Measurements from ENCODE around the gene SLC37A1. TPM values are rescaled to one million over a fixed set of nuclear protein-coding genes. Genes with fewer than 3 reads are reported as not detected.

The SLC37A1 gene
- total RNA-seq, 1 experiment from 2014 or later: not detected

DNA sequence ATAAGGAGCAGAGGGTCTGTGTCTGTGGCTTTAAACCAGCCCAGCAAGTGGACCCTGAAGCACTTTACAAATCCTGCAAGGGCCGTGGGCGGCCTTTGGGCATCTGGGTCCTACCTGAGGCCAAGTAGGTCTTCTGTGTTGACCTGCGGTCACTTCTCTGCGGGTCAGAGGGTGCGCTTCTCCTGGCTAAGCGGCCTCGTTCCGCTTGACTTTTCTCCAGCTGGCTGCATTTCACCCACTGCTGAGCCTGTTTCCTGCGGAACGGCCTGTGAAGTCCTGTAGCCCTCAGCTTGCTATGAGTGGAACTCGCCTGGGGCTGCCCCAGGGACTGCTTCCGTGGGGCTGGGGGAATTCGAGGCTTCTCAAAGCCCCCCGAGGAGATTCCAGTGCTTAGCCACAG is 43.3 kb downstream of the SLC37A1 start:
- no peak for DNase-seq
- no peak overlapping the region for H3K27ac ChIP-seq
- H3K27me3 ChIP-seq: no peaks in the 10 kb centered on the region
- no peak overlapping the region for H3K4me3 ChIP-seq
- no peaks in the 10 kb centered on the region for H3K36me3 ChIP-seq
- H3K4me1 ChIP-seq: no peaks in the 10 kb centered on the region
- no peaks in the 10 kb centered on the region for H3K9me3 ChIP-seq (replicated peaks)

DNA sequence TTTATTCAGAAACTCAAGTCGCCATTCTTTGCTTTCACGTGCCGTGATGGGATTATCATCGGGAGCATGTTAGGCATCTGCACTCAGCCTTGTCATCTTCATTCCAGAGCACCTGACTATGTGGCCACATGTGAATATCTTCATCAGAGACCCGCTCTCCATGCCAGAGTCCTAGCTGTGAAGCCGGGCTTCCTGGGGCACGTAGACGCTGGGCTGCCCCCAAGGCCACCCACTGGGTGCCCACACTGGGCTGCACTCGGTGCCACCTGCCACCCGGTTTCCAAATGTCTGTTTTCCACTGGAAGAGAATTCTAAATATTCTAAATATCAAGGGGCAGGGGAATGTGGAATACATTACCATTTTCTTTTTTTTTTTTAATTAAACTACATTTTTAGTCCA is 43.8 kb downstream of the SLC37A1 start:
- Histone ChIP-seq H3K9me3 (replicated peaks) (no peaks in the 10 kb centered on the region), H3K27me3 (no peaks in the 10 kb centered on the region), H3K36me3 (no peaks in the 10 kb centered on the region), H3K4me1 (no peaks in the 10 kb centered on the region), H3K27ac (no peak overlapping the region), H3K4me3 (no peak overlapping the region)
- no peak for DNase-seq

DNA sequence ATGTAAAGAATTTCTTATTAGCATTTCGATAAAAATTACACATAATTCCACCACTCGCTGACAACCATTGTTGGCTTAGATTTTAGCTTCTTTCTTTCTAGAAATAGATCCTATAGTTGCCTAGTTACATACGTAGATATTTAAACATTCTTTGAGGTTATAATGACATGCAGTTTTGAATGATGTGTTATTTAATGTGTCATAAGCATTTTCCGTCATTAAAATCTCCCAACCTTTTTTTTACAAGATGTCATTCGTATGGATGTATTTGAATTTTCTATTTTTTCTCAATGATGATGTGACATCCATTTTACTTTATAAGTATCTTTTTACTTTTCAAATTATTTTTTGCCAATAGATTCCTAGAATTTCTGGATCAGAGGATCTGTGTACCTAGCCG is 44.7 kb downstream of the SLC37A1 start:
- H3K4me3 ChIP-seq: no peak overlapping the region

DNA sequence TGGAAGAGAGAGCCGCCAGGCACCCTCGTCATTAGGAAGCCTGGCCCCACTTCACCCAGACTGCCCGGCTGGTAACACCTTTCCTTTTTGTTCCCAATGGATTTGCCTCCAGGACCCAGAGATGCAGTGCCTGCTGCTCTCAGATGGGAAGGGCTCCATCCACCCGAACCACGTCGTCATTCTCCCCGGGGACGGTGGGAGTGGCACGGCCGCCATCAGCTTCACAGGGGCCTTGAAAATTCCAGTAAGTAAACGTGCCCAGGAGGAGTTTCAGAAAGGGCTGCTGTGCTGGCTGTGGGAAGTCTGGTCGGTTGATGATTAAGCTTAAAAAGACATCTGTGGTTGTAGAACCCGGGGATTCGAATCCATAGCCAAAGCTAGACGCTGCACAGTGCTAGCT is 45.2 kb downstream of the SLC37A1 start:
- H3K4me3 ChIP-seq: no peak overlapping the region
- no peaks in the 10 kb centered on the region for H3K9me3 ChIP-seq (replicated peaks)
- no peak overlapping the region for H3K27ac ChIP-seq
- no peaks in the 10 kb centered on the region for H3K4me1 ChIP-seq
- no peaks in the 10 kb centered on the region for H3K27me3 ChIP-seq
- DNase-seq: no peak
- no peaks in the 10 kb centered on the region for H3K36me3 ChIP-seq

More for the DNA sequence above, 44.7 kb downstream of the SLC37A1 start:
- no peak overlapping the region for H3K27ac ChIP-seq
- H3K36me3 ChIP-seq: no peaks in the 10 kb centered on the region
- H3K27me3 ChIP-seq: no peaks in the 10 kb centered on the region
- no peaks in the 10 kb centered on the region for H3K4me1 ChIP-seq
- DNase-seq: no peak
- H3K9me3 ChIP-seq (replicated peaks): no peaks in the 10 kb centered on the region

DNA sequence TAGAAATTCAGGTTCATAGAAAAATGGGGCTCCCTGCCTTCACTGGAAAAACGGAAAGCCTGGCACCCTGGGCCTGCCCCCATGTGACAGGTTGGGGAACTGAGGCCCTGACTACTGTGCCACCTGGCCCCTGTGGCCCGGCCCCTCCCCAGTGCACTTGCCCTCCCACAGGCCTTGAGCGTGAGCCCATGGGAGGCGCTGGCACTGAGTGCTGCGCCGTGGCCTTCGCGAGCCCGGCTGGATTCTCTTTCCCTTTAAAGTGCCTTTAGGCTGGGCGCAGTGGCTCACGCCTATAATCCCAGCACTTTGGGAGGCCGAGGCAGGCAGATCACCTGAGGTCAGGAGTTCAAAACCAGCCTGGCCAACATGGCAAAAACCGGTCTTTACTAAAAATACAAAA is 45.7 kb downstream of the SLC37A1 start:
- no peaks in the 10 kb centered on the region for H3K36me3 ChIP-seq
- H3K4me3 ChIP-seq: no peak overlapping the region
- no peak overlapping the region for H3K27ac ChIP-seq
- no peak for DNase-seq
- H3K4me1 ChIP-seq: no peaks in the 10 kb centered on the region
- H3K27me3 ChIP-seq: no peaks in the 10 kb centered on the region
- no peaks in the 10 kb centered on the region for H3K9me3 ChIP-seq (replicated peaks)

DNA sequence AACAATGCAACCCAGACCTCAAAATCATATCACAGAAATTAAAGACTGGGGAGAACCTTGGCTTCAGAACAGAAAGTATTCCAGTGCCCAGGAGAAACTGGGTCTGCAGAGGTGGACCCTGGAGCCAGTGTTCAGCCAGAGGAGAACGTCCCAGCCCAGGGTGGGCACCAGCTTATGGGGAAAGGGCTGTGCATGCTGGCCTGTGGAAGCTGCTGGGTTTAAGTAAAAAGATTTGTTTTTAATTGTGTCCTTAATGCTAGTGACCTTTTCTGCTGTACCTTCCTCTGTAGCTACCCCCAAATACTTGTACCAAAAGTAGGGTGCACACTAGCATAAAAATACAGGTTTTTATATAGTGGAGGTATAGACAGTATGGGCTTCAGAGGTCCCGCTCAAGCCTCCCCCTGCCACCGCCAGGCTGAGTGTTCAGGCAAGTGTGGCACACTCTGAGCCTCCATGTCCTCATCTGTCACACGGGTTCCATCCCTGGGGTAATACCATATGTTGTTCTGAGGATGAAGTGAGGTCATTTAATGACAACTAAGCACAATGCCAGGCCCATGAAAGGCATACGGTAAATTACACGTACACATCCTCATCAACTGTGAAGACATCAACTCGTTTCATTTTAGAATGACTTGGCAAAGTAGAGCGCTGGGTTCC is 47.0 kb downstream of the SLC37A1 start:
- no peak overlapping the region for H3K4me3 ChIP-seq
- no peaks in the 10 kb centered on the region for H3K27me3 ChIP-seq
- no peaks in the 10 kb centered on the region for H3K4me1 ChIP-seq
- H3K27ac ChIP-seq: no peak overlapping the region
- no peak for DNase-seq
- H3K36me3 ChIP-seq: no peaks in the 10 kb centered on the region
- no peaks in the 10 kb centered on the region for H3K9me3 ChIP-seq (replicated peaks)

DNA sequence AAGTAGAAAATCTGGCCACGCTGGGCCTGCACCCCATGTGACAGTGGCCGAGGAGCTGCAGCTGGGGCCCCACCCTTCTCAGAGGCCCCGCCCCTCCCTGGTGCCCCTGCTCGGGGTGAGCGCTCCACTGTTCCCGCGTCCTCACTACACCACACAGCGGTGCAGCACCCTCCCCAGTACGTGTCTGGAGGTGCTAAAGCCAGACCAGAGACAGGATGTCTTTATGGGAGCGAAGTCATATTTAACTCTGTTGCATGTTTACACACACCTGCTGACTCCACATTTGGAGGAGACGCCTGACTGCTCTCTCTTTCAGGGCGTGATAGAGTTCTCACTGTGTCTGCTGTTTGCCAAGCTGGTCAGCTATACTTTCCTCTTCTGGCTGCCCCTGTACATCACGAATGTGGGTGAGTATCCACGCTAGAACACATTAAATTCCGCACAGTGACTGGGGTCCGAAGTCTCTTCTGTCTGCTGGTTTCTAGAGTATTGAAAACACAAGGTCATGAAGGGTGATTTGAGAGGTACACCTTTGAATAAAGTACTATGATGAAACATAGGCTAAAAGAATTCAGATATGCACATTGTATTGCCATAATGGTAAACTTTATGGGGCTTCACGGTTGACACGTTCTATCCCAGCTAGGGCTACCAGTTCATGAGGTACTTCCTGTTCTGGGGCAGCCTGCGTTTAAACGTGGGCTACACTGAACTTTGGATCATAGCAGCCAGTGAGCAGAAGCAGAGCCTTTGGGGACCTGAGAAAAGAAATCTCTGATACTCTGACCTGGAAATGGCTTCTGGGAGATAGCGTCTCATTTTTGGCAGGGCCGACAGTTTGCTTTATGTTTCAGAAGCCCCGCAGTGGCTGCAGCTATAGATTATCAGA is 48.4 kb downstream of the SLC37A1 start:
- no peak overlapping the region for H3K27ac ChIP-seq
- H3K36me3 ChIP-seq: no peaks in the 10 kb centered on the region
- H3K4me1 ChIP-seq: no peaks in the 10 kb centered on the region
- DNase-seq: no peak
- H3K9me3 ChIP-seq (replicated peaks): no peaks in the 10 kb centered on the region
- H3K27me3 ChIP-seq: no peaks in the 10 kb centered on the region
- no peak overlapping the region for H3K4me3 ChIP-seq

DNA sequence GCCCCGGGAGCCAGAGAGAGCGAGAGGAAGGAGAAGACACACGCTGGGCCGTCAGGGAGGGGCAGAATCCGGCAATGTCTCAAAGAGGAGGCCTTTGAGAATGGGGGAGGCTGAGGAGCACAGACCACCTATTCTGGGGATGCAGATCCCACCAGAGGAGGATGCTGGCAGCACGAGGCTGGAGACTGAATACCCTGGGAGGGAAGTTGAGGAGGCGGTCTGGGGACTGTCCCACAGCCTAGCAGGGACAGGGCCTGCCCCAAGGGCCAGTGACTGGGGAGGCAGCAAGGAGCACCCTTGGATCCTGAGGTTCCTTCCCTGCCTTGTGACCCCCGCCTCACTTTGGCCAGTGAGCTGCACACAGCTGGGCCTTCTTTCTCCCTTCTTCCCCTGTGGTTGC is 49.2 kb downstream of the SLC37A1 start:
- Histone ChIP-seq H3K9me3 (replicated peaks) (no peaks in the 10 kb centered on the region), H3K27ac (no peak overlapping the region), H3K4me1 (no peaks in the 10 kb centered on the region), H3K36me3 (no peaks in the 10 kb centered on the region), H3K4me3 (no peak overlapping the region), H3K27me3 (no peaks in the 10 kb centered on the region)
- DNase-seq: no peak

DNA sequence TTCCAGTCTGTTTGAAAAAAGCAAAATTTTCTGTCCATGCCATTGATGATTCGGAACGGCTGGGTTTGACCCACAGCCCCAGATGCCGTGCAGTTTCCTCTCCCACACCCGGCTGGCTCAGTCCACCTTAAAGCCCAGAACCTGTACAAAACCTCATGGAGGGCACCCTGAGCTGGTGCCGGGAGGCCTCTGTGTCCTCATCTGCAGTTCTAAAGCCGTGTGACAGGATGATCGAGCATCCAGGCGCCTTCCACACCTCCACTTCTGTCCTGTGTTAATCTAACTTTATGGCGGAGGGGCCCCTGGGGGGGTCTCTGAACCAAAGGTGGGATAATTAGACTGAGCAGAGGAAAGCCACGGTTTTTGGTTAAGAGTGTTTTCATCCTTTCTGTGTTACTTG is 49.6 kb downstream of the SLC37A1 start:
- Histone ChIP-seq H3K9me3 (replicated peaks) (no peaks in the 10 kb centered on the region), H3K36me3 (no peaks in the 10 kb centered on the region), H3K4me1 (no peaks in the 10 kb centered on the region), H3K27ac (no peak overlapping the region), H3K27me3 (no peaks in the 10 kb centered on the region), H3K4me3 (no peak overlapping the region)
- DNase-seq: no peak

DNA sequence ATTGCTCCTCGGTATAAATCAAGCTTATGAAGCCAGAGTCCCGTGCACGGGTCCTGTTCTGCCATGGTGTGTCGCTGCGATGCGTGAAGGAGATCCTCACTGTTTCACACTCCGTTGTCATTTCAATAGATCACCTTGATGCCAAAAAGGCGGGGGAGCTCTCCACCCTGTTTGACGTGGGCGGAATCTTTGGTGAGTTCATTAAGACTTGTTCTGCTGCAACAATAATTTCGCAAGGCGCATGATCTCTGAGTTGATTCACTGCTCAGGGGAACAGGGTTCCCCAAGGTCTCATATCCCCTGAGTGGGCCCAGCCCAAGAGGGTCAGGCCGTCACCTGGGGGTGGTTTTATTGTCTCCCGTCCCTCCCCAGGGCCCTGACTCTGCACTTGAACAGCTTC is 50.0 kb downstream of the SLC37A1 start:
- no peaks in the 10 kb centered on the region for H3K36me3 ChIP-seq

DNA sequence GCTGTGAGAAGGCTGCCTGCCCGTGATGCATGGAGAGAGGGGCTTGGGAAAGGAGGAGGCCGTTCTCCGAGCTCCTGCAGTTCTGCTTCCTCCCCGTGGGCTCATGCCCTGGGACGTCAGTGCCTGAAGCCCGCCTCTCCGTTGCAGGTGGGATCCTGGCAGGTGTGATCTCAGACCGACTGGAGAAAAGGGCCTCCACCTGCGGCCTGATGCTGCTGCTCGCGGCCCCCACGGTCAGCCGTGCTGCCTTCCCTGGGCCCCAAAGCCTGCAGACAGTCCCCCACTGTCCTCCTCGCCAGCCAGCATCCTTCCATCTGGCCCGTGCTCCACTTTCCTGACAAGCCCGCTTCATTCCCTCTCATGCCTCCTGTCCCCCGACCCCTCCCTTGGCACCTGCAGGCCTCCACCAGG is 50.9 kb downstream of the SLC37A1 start:
- Histone ChIP-seq H3K4me1 (no peaks in the 10 kb centered on the region), H3K4me3 (no peak overlapping the region), H3K27me3 (no peaks in the 10 kb centered on the region), H3K36me3 (no peaks in the 10 kb centered on the region), H3K27ac (no peak overlapping the region), H3K9me3 (replicated peaks) (no peaks in the 10 kb centered on the region)
- DNase-seq: no peak

More for the DNA sequence above, 50.0 kb downstream of the SLC37A1 start:
- Histone ChIP-seq H3K27me3 (no peaks in the 10 kb centered on the region), H3K9me3 (replicated peaks) (no peaks in the 10 kb centered on the region), H3K4me3 (no peak overlapping the region), H3K4me1 (no peaks in the 10 kb centered on the region), H3K27ac (no peak overlapping the region)
- no peak for DNase-seq

DNA sequence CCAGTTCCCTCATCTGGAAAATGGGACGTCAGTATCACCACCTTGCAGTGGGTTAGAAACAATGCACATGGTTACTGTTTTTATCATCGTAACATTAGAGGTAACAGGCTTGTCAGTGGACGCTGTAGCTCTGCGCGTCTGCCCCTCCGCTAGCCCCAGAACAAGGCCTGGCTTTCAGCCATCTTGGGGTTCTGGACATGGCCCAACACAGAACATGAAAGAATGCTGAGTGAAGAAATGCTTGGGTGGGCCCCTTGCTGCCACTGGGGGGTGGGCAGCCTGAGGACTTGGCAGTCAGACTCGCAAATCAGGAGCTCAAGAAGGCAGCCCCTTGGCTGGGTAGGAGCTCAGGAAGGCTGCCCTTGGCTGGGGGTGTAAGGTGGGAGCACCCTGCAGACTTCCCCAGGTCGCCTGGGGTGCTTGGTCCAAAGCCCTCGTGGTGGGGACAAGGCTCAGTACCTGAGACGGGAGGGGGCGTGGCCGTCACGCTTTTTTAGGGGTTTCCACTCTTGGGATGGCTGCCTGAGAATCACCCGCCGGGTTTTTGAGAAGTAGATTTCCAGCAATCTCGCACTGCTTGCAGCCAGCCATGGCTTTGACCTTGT is 51.7 kb downstream of the SLC37A1 start:
- Histone ChIP-seq H3K36me3 (no peaks in the 10 kb centered on the region), H3K4me1 (no peaks in the 10 kb centered on the region), H3K4me3 (no peak overlapping the region), H3K27ac (no peak overlapping the region), H3K27me3 (no peaks in the 10 kb centered on the region), H3K9me3 (replicated peaks) (no peaks in the 10 kb centered on the region)
- no peak for DNase-seq

DNA sequence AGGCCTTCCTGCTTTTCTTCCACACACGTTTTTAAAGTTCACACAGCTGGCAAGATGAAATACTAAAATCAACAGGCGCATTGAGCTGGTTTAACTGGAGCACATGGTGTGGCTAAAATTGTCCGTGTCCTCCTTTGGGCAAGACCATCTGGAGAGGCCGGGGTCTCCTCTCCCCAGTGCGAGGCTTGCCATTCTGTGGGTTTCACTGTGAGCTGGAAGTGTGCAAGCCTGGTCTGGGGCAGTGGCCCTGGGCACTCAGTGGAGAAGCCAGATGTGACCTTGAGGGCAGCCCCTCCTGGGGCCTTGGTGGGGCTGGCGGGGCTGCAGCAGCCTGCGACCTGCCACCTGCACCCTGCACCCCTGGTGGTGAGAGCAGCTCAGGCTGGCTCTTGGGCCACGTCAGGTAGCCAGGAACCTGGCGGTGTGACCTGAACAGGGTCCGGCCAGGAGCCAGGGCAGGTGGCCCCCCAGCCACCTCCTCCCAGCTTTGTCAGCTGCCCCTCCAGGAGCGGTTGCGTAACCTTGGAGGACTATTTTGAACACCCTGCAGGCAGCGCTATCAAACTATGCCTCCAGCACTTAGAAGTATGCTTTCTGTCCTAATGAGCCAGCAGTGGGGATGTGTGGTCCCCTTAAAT is 52.4 kb downstream of the SLC37A1 start:
- Histone ChIP-seq H3K36me3 (no peaks in the 10 kb centered on the region), H3K4me1 (no peaks in the 10 kb centered on the region), H3K27ac (no peak overlapping the region), H3K4me3 (no peak overlapping the region), H3K9me3 (replicated peaks) (no peaks in the 10 kb centered on the region), H3K27me3 (no peaks in the 10 kb centered on the region)
- no peak for DNase-seq

DNA sequence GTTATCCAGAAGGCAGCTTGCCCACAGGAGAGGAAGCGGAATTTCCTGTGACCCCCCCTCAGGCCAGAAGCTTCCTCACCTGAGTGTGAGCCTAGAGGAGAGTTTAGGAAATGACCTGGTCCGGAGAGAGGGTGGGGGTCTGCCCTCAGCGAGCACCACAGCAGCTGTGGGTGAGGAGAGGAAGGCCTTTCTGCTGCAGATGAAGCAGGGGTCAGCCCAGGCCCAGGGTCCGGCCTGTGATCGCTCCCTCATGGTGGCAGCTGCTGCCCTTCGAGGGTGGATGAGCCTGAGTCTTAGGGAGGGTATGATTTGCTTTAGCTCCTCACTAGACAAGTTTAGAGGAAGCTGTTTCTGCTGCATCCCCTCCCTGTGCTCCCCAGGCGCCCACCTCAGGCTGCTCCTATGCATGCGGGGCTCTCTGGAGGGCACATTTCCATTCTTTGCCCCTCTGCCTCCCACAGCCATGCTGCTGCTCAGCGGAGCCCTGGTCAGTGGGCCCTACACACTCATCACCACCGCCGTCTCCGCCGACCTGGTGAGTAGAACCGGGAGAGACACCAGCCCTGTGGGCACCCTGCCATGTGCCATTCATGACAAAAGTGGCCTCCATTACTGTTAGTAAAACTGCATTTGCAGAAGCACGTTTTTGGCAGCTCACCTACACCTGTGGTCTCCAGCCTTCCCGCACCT is 53.0 kb downstream of the SLC37A1 start:
- Histone ChIP-seq H3K4me3 (no peak overlapping the region), H3K36me3 (no peaks in the 10 kb centered on the region), H3K27ac (no peak overlapping the region), H3K27me3 (no peaks in the 10 kb centered on the region), H3K9me3 (replicated peaks) (no peaks in the 10 kb centered on the region), H3K4me1 (no peaks in the 10 kb centered on the region)
- DNase-seq: no peak

DNA sequence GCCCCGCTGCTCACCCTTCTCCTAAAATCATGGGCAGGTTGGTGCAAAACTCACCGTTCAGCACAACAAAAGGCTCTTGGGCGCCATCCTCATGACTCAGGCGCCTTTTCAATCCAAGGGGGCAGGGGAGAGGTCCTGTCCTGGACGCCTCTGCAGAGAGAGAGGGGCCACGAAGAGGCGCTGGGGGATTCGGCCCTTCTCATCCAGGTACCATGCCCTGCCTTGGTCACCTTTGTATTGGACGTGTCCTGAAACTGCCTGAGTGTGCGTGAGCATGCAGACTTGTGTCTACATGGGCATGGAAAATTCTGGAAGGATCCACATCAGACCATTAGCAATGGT is 53.5 kb downstream of the SLC37A1 start:
- no peak overlapping the region for H3K4me3 ChIP-seq
- H3K36me3 ChIP-seq: no peaks in the 10 kb centered on the region
- H3K9me3 ChIP-seq (replicated peaks): no peaks in the 10 kb centered on the region
- no peak overlapping the region for H3K27ac ChIP-seq
- no peak for DNase-seq
- H3K27me3 ChIP-seq: no peaks in the 10 kb centered on the region
- no peaks in the 10 kb centered on the region for H3K4me1 ChIP-seq
